Activated T-cell treated with anti-CD3 and anti-CD28 coated beads for 48 hours (primary cell): ENCODE data around the gene ZBTB32.

Experiments
- DNase-seq: peaks from one replicate; pipeline ENCODE4 v3.0.0-alpha.2; 2020; ENCODE audit warnings: low read depth

The ZBTB32 gene

DNA sequence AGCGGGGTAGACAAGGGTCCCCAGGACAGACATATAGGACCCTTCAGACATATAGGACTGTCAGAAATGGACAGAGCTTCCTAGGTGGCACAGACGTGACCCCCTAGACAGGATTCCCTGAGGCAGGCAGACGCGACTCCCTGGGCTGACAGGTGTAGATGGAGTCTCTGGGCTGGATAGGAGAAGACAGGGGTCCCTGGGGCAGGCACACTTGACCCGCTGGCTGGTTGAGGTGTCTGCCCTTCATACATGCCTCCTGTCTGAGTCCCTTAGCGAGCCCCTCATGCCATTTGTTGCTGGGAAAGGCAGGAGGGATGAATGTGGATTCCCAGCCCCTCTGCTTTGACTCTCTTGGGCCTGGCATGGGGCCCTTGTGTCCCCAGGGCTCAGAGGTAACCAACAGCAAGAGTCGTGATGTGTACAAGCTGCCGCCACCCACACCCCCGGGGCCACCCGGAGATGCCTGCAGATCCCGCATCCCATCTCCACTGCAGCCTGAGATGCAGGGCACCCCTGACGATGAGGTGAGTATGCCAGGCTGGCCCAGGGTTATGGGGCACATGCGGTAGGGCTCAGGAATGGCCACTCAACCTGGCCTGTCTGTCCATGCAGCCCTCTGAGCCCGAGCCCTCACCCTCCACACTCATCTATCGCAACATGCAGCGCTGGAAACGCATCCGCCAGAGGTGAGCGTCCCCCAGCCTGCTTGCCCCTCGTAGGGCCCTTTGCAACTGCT, 49.4 kb downstream of the ZBTB32 start:
- no peak for DNase-seq

DNA sequence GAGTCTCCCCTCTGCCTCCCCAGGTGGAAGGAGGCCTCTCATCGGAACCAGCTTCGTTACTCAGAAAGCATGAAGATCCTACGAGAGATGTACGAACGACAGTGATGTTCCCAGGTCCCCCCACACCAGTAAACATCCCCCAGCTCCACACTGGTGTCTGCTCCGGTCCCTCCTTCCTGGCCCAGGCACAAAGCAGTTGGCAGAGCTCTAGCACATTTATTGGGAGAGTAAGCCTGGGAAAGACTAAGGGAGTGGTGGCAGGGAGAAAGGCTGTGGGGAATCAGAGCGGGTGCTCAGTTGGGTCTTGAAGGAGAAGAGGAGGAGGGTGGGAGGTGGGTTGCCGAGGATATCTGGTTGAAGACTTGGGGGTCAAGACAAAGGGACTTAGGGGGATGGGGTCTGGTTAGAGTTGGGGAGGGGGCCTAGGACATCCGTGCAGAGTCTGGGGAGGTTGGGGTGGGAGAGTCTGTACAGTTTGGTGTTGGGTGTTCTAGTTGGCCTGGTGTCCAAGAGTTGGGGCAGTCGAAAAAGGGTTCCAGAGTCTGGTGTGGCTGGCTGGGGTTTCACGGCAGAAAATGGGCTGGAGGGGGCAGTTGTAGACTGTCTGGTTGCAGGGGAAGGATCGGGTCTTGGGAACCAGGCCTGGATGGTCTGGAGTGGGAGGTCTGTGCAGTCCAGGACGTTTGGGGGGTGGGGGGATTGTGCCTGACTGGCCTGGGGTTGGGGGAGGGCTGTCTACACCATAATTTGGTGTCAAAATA, 50.2 kb downstream of the ZBTB32 start:
- no peak for DNase-seq

DNA sequence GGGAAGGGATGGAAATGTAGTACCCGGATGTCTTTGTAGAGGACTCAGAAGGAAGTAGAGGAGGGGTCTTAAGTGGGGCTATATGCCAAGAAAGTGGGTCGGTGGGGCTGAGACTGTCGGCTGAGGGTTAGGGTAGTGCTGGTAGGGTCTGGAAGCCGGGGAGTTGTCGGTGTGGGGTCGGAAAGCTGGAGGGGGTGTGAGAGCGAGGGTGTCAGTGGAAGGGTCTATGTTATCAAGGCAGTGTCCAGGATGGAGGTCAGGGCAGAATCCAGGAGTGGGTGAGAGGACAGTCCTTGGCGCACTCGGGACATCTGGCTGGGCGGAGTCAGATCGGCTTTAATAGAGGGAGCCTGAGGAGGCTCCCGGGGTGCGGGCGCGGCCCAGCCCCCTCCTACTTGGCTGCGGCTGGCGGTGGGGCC, 50.8 kb downstream of the ZBTB32 start:
- DNase-seq: no peak

DNA sequence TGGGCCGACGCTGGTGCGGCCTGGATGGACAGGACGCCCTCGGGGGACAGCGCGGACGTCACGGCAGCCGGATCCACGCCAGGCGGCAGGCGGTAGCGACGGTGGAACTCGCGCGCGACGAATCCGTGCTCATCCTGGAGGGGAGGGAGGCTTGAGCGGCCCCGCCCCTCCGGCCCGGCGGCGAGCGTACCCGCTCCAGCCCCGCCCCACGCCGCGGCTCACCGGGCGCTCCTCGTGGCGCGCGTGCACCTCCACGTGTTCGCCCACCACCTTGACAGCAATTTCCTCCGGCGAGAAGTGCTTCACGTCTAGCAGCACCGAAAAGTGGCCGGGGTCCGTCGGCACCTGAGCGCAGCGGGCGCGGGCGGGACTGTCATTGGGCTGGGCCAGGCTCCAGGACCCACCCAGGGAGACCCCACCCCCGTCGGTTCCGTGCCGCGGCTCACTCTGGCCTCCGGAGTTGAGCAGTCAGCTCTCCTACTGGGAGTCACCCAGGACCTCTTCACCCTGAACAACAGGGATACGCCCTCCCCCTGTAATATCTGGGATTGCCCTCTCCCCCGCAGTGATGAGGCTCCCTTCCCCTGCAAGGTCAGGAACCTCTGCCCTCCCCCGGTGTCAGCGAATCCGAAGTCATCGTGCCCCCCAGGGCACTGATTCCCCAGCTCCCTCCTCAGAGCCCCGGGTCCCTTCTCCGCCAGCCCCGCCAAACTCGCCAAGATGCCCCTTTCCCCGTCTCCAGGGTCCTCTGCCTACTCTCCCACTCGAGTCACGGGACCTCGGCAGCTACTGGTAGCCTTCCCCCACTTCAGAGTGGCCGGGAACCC, 51.4 kb downstream of the ZBTB32 start:
- DNase-seq: peak; percentile 59

DNA sequence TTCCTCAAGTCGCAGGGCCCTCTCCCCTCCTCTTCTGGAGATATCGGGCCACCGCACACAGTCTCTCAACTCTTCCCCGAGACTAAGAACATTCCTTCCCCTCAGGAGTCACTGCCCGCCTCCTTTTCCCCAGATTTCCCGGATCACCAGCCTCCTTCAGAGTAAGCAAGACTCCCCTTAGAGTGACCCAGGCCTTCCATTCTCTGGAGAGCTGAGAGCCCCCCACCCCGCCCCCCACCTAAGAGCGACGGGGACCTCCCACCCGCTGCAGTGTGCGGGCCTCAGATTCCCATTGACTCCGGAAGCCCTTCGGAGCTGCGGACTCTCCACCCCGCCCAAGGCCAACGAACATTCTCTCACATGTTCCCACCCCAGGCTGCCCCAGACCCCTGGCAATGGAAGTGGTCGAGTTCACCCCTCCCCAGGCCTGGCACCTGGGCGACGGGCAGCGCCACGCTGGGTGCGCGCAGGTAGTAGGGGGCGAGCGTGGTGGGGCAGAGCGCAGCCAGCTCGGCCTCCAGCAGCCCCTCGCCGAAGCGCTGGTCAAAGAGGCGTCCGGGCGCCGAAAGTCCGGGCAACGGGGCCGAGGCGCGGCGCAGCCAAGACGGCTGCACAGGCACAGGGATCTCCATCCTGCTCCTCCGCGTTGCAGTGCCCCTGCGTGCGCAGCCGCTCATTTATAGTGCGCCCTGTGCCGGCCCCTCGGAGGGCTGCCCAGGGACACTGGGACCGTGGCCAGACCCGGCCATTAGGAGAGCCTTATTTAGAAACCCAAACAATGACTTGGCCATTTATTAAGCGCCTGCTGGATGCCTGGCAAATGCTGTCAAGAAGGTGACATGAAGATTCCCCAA, 52.2 kb downstream of the ZBTB32 start, which contains the start of gene HSPB6:
Gene HSPB6 (minus strand): TSS at position 653 of the 854 bp plus-strand sequence. CDS start 21 bp downstream, at position 632.
- DNase-seq: no peak

DNA sequence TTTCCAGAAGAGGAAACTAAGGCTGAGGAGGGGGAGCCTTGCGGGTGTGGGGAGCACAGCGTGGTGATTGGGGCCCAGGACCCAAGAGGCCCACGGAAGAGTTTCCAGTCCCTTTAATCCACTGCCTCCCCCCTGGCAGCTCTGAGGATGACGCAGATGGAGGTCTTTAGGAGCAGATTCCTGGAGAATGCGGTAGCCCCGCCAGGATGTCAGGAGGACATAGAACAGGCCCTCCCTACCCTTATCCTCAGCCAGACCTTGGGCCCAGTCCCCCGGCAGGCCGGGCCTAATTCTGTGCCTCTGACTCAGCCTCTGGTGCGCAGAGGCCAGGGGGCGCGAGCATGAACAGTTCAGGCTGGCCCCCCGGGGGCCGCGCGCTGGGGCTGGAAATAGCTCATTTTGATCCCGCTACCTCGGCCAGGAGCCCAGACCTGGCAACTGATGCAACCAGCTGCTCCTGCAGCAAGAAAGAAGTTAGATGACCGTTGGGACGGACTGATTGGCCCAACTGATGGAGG, 52.9 kb downstream of the ZBTB32 start:
- DNase-seq: no peak

DNA sequence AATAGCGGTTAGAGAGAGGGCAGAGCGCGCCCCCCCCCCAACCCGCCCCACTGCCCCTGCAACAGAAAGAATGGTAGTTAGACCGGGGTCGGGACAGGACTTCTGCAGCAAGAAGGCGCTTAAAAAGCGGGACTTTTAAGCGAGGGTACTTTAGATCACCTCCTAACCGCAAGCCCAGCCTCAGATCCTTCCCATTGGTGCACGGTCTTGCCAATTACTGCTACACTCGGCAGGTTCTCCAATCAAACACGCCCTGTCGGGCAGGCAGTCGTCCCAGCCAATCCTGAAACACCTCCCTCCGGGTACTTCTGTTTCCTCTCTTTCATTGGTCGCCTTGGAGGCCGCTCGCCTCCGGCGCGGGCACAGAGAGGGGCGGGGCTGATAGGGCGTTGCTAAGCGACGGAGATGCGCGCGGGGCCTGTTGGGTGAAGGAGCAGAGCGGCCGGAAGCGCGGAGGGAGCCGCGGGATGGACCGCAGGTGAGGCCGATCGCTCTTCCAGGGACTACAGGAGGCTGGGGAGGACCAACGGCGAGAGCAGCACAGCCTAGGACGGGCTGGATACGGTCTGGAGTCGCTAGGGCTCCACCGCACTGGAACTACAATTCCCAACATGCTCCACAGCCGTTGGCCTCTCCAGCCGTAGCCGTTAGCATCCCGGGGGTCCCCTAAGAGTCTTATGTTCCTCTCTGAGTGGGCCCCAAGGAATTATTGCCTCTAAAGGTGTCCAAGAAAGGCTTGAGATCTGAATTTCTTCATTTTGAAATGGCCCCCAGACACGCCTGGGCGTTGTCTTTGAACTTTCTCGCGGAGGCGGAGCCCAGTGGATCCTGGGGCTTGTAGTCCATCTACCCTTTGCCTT, 53.6 kb downstream of the ZBTB32 start, which contains the start of gene PROSER3:
Gene PROSER3 (plus strand): TSS at position 428 of the 860 bp plus-strand sequence. CDS start 40 bp downstream, at position 468.
- DNase-seq: peak; percentile 98

DNA sequence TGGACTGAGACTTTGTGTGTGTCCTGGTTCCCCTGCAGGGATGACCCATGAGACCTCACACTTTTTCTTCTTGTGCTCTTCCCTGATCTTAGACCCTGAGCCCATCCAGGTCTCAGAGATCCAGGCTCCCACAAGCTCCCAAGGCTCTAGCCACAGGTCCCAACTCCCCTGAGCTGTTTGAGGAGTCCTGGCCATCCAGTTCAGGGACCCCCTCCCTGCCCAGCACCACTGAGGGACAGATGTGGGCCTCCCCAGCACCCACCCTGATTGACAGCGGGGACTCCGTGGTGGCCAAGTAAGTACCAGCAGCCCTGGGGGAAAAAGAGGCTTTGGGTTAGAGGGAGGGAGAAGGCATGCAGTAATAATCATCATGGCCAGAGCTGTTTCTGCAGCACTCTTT, 55.3 kb downstream of the ZBTB32 start:
- DNase-seq: no peak

DNA sequence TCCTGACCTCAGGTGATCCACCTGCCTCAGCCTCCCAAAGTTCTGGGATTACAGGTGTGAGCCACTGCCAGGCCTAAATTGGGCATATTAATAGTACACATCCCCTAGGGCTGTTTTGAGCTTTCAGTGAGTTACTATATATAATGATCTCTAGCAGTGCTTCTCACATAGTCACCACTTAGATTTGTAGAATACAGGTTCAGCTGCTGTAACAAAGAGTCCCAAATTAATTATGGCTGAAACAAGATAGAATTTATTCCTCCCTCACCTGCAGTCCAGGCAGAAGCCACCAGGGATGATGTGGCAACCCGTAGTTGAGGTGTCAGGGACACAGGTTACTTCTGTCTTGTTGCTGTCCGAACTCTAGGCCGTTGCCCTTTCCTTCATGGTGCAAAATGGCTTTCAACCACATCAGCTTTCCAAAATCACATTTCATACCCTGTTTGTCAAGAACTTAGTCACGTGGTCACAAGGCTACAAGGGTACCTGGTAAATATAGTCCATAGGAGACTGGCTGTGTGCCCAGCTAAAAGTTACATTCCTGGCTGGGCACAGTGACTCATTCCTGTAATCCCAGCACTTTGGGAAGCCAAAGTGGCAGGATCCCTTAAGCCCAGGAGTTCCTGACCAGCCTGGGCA, 56.5 kb downstream of the ZBTB32 start:
- DNase-seq: no peak

DNA sequence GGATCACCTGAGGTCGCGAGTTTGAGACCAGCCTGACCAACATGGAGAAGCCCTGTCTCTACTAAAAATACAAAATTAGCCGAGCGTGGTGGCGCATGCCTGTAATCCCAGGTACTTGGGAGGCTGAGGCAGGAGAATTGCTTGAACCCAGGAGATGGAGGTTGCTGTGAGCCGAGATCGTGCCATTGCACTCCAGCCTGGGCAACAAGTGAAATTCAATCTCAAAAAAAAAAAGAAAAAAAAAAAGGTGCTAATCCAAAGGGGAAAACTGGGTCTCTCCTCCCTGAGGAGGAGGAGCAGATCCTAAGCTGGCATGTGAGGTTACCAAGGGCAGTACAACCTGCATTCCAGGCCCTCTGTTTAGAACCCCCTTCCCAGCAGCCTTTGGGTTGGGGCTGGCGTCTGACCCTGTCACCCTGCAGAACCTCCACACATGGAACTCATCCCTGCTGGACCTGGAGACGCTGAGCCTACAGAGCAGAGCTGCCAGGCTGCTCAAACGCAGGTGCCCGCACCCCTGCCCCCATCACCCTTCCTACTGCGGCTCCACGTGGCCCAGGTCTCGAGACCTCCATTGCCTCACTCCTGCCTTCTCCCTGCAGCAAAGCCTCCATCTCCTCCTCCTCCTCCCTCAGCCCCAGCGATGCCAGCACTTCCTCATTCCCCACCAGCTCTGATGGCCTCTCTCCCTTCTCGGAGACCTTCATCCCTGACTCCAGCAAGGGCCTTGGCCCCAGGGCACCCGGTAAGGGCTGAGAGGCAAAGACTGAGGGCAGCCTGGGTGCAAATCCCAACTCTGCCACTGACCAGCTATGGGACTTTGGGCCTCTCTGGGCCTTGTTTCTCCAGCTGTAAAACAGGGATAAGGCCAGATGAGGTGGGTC, 60.3 kb downstream of the ZBTB32 start:
- no peak for DNase-seq
